GM19372 (cell line): ENCODE measurements around the gene ITSN2.
"Not testable (repeated sequence)": the region's sequence is repeated elsewhere in the genome, so short reads cannot be mapped to it uniquely, and the experiment has no call there.

Source experiments
- ATAC-seq: cut with Tn5 transposase; IDR thresholded peaks from one replicate; pipeline ENCODE4 v1.9.1; 2021; ENCODE audit warnings: mild to moderate bottlenecking, low read depth, moderate library complexity; ENCODE audit not compliant: unreplicated experiment

Gene ITSN2

GRCh38 chr2:24365051-24365450, 4.7 kb upstream of the ITSN2 start:
- no peak for ATAC-seq

- ATAC-seq, result no peak
These were observed 3.0 kb upstream of the ITSN2 start for GRCh38 chr2:24363301-24363700.

DNA sequence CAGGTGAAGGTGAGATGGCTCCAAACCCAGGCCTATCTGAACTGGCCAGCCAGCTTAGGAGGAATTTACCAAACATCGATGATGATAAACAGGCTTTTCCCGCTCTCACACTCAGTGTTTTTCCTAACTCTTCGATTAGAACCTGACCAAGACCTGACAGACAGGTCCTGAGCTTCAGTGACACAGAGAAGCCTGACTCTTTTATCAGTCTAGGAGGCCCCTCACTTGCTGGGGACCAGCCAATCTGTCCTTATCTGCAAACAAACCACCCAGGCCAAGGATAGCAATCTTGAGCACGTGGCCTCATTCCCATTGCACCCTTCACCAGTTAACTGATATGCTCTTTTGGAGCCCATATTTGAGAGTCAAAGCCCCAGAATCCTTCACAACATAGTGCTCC, 1.9 kb upstream of the ITSN2 start:
- ATAC-seq, result no peak

- ATAC-seq, result no peak
These were observed 611 bp upstream of the ITSN2 start for GRCh38 chr2:24360963-24361330.

DNA sequence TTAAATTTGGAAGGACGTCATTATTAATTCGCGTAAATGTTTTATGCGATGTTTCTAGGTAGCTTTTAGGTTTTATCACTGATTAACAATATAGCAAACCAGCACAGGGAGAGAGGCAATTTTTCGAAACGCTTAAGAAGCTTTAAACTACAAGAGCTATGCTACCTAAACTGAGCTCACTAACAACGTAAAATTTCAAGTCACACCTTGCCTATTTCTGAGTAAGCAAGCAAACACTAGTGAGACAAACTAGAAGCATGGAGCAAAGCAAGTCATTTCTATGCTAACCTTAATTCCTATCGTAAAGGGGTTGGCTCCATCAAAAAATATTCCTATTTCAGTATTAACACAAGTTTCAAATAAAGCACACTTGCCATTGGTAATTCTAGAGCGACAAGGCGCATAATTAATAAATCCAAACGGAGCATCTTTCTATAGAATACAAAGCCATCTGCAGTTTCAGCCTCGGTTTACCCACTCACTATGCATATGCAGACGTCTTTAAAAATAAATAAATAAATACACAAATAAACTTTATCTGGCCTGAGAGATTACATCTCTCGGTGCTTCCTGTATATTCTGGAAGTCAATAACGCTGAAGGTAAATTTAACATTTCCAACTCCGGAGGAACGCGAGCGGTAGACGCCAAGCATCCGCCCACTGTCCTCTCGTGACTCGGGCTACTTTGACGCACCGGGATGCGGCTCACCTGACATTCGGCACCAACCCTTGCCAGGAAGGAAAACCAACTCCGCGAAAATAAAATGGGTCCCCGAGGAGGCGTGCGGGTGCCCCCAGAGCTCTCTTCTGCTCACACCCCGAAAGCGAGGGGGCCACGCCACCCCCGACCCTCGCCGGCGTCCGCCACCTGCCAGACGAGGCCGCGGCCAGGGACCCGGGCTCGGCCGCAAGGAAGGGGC, 947 bp downstream of the ITSN2 start:
- ATAC-seq, result peak; percentile 3

GRCh38 chr2:24357767-24358166, 2.6 kb downstream of the ITSN2 start:
- ATAC-seq, result not testable (repeated sequence)

DNA sequence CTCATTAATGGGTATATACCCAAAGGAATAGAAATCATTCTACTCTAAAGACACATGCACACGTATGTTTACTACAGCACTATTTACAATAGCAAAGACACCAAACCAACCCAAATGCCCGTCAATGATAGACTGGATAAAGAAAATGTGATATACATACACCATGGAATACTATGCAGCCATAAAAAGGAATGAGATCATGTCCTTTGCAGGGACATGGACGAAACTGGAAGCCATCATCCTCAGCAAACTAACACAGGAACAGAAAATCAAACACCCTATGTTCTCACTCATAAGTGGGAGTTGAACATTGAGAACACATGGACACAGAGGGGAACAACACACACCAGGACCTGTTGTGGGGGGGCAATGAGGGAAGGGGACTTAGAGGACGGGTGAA, 3.2 kb downstream of the ITSN2 start:
- not testable (repeated sequence) for ATAC-seq

DNA sequence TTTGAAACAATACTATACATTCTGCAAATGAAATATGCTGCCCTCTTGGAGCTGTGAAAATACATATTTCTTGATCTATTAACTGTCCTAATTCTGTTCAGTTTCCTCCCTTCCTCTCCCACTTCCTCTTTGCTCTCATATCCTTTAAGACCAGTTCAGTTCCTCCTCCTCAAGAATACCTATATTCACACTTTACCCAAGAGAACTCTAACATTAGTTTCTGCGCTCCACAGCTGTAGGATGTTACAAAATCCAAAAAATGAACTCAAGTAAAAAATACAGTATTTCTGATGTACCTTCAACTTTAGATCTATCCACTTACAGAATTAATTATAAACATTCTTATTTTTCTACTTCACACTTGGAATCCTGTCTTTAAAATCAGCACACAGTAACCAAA, 5.4 kb downstream of the ITSN2 start:
- ATAC-seq, result no peak

DNA sequence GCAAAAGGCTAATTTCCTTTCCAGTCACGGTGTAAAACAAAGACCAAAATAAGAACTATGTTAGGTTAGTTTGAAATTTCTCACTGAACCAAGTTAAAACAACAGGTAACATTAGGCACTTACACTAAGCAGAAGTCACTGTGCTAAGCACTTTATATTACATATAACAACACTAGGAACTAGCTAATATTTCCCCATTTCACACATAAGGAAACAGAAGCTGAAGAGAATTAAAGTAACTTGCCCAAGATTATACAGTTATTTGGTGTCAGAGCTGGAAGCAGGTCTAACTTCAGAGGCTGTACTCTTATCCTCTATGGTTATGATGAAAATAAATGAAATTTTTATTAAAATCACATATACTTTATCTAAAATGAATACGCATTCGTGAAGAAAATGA, 5.9 kb downstream of the ITSN2 start:
- no peak for ATAC-seq

GRCh38 chr2:24353973-24354372, 6.4 kb downstream of the ITSN2 start:
- no peak for ATAC-seq

GRCh38 chr2:24353364-24353763, 7.0 kb downstream of the ITSN2 start:
- ATAC-seq, result no peak

- no peak for ATAC-seq
These were observed 7.7 kb downstream of the ITSN2 start for GRCh38 chr2:24352664-24353063.

GRCh38 chr2:24351981-24352380, 8.4 kb downstream of the ITSN2 start:
- no peak for ATAC-seq

- no peak for ATAC-seq
These were observed 8.8 kb downstream of the ITSN2 start for GRCh38 chr2:24351627-24351938.

GRCh38 chr2:24350826-24351626, 9.3 kb downstream of the ITSN2 start:
- no peak for ATAC-seq

DNA sequence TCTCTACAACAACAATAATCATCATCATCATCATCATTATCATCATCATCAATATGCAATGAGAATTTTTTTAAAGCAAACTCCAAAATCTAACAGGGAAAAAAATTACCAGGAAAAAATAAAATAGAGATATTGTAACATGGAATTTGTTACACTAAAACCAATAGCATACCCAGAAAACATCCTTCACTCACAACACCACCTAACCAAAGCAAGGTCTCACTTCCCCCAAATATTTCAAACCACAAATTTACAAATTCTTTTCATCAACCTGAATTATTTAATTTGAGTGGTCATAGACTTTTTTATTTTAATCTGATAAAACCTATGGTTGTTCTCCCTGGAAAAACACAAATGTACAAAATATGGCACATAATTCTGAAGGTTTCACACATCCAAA, 11.2 kb downstream of the ITSN2 start:
- no peak for ATAC-seq

- ATAC-seq, result no peak
These were observed 14.4 kb downstream of the ITSN2 start for GRCh38 chr2:24345937-24346336.

GRCh38 chr2:24343225-24343882, 17.0 kb downstream of the ITSN2 start:
- peak; percentile 70 for ATAC-seq

DNA sequence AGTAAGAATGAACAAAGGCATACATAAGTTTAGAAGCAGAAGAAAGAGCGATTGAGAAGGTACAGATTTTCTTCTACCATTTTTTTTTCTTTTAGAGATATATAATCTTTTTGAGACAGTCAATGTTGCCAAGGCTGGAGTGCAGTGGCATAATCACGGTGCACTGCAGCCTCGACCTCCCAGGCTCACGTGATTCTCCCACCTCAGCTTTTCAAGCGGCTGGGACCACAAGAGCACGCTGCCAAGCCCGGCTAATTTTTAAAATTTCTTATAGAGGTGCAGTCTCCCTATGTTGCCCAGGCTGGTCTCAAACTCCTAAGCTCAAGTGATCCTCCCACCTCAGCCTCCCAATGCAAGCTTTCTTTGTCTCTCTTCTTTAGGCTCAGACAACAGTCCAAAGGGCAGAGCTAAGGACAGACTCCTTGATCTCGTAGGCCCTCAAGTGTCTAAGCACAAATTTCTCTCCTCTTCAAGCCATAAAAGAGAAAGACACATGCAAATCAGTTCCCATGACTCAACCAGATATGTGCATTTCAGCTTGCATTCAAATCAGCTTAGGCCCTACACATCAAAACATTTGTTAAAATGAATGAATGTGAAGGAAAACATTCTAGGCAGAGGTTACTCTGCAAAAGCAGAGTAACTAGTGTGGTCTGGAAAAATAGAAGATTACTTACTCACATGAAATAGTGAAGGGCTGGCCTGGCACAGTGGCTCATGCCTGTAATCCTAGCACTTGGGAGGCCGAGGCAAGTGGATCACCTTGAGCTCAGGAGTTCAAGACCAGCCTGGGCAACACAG, 18.0 kb downstream of the ITSN2 start:
- ATAC-seq, result no peak

DNA sequence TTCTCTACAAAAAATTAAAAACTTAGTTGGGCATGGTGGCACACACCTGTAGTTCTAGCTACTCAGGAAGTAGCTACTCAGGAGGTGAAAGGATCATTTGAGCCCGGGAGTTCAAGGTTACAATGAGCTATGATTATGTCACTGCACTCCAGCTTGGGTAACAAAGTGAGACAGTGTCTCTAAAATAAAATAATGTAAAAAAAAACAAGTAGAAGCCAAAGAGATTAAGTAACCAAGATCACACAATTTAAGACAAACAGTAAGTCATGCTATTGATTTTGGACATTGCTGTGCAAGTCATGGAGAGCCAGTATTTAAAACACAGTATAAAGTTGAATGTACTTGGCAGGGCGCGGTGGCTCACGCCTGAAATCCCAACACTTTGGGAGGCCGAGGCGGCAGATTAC, 20.5 kb downstream of the ITSN2 start:
- ATAC-seq, result no peak
